Measurements from ENCODE around the gene CPAMD8.

The CPAMD8 gene

GRCh38 chr19:17026706-17027534 is at the start of gene CPAMD8:
Gene CPAMD8 (minus strand): TSS chr19:17026810. CDS start chr19:17026642, 168 bp downstream.
- no peak for DNase-seq (ENCODE audit: low spot score)

- peak; percentile 26 for DNase-seq (ENCODE audit: low spot score)
These were observed 49.4 kb upstream of the CPAMD8 start for GRCh38 chr19:17075864-17076542.

GRCh38 chr19:17075035-17075863 is 48.6 kb upstream of the CPAMD8 start, which contains the start of the genes HAUS8 and MYO9B:
Gene HAUS8 (minus strand): TSS chr19:17075452. CDS start chr19:17075422, 30 bp downstream.
Gene MYO9B (plus strand): TSS chr19:17075777. CDS start chr19:17101718, 25,941 bp downstream.
- DNase-seq (ENCODE audit: low spot score), result peak; percentile 99

DNA sequence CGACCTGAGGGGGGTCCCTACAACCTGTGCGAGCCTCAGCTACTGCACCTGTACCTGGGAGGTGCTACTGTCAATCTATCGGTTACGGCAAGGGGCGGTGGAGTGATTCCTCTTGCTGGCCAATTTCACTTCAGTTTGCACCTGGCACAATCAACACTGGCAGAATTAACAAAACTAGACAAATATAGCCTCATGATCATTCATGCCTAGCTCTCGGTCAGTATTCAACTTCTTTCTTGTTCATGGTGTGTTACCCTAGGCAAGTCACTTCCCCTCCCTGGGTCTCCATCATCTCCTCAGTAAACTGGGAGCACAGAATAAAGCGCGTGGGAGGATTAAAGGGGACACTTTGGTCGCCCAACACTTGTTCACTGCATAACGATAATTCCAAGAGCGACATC is 48.0 kb upstream of the CPAMD8 start:
- peak; percentile 8 for DNase-seq (ENCODE audit: low spot score)

DNA sequence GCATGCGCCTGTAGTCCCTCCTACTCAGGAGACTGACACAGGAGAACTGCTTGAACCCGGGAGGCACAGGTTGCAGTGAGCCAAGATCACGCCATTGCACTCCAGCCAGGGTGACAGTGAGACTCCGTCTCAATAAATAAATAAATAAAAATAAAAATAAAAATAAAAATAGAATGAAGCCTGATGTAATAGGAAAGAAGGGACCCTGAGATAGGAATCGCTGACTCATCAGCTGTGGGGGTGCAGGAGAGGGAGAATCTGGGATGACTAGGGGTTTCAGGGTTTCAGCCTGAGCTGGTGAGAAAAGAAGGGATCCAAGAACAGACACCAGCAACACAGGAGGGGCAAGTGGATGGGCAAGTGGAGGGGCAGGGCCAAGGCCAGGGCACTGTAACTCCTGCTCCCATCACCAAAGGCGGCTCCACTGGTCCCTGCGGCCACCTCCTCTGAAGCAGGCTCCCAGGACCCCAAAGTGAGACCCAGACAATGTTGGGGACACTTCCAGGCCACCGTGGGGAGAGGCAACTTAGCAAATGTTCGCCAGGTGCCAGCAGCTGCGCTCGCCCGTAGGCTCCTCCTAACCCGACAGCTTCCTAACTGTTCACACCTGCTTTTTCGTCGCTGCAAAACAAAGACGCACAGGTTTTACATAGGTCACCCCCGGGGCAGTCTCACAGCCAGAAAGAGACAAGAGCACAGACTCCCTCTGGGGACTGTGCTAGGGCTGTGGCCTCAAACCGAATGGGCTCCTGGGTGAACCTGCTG is 47.4 kb upstream of the CPAMD8 start:
- no peak for DNase-seq (ENCODE audit: low spot score)

DNA sequence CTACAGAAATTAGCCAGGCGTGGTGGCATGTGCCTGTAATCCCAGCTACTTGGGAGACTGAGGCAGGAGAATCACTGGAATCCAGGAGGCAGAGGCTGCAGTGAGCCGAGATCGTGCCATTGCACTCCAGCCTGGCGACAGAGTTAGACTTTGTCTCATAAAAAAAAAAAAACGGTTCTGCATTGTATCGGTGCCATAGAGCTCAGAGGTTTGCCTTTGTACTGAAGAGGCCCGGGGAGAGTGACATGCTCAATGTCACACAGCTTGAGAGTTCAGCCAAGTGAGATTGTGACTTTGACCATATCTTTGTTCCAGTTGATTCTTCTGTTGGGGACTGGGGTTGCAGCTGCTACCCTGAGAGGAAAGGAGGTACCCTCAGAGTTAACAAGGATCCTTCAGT is 44.3 kb upstream of the CPAMD8 start:
- no peak for DNase-seq (ENCODE audit: low spot score)

DNA sequence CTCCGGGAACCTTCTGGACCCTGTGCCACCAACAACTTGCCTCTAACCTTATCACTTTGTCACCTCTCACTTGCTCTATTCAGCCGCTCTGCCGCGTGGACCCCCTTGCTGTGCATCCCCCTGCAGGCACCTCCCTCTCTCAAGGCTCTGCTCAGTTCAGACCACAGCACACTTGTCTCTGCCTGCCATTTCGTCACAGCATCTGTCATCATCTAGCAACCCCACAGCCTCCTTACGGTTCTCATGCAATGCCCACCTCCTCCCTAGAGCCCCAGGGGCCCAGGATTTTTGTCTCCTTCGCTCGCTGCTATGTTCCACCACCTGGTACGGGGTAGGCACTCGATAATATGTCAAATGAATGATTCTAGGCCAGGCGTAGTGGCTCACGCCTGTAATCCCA is 43.8 kb upstream of the CPAMD8 start:
- no peak for DNase-seq (ENCODE audit: low spot score)

GRCh38 chr19:17069193-17069592 is 42.6 kb upstream of the CPAMD8 start:
- no peak for DNase-seq (ENCODE audit: low spot score)

DNA sequence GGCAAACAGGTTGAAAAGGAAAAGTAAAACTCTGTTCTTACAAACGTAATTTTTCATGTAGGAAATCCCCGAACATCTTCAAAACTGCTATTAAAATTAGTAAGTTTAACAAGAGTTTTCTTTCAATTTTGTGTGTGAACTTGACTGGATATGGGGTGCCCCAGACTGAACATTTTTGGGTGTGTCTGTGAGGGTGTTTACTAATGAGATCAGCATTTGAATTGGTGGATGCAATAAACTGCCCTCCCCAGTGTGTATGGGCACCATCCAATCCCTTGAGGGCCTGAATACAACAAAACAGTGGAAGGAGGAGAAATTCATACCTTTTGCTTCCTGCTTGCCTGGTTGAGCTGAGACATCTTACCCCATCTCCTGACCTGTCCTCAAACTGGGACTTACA is 36.8 kb upstream of the CPAMD8 start:
- DNase-seq (ENCODE audit: low spot score), result no peak

- no peak for DNase-seq (ENCODE audit: low spot score)
These were observed 35.1 kb upstream of the CPAMD8 start for GRCh38 chr19:17061691-17062090.

- no peak for DNase-seq (ENCODE audit: low spot score)
These were observed 34.6 kb upstream of the CPAMD8 start for GRCh38 chr19:17061205-17061604.

GRCh38 chr19:17060802-17061201 is 34.2 kb upstream of the CPAMD8 start:
- DNase-seq (ENCODE audit: low spot score), result no peak

DNA sequence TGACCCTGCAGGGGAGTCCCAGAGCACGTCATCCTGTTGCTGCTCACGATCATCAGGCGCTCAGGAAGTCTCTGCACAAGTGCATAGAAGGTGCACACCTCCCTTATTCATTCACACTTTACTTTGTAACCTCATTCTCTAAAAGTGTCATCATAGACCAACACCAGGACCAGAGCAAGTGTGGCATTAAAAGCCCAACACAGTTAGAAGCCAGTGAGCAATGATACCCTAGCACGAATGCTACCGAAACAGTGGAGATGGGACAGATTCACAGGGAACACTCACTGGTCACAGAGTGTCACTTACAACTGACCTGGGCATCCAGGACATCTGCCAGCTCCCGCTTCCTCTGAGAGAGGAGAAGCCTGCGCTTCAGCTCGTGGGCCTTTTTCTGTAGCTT is 31.6 kb upstream of the CPAMD8 start:
- DNase-seq (ENCODE audit: low spot score), result peak; percentile 4

- DNase-seq (ENCODE audit: low spot score), result no peak
These were observed 29.0 kb upstream of the CPAMD8 start for GRCh38 chr19:17055636-17056035.

- no peak for DNase-seq (ENCODE audit: low spot score)
These were observed 28.1 kb upstream of the CPAMD8 start for GRCh38 chr19:17054746-17055145.

- peak; percentile 39 for DNase-seq (ENCODE audit: low spot score)
These were observed 25.8 kb upstream of the CPAMD8 start for GRCh38 chr19:17052439-17052838.

- DNase-seq (ENCODE audit: low spot score), result peak; percentile 20
These were observed 23.2 kb upstream of the CPAMD8 start for GRCh38 chr19:17049711-17050280.

GRCh38 chr19:17048885-17049453 is 22.4 kb upstream of the CPAMD8 start:
- no peak for DNase-seq (ENCODE audit: low spot score)

DNA sequence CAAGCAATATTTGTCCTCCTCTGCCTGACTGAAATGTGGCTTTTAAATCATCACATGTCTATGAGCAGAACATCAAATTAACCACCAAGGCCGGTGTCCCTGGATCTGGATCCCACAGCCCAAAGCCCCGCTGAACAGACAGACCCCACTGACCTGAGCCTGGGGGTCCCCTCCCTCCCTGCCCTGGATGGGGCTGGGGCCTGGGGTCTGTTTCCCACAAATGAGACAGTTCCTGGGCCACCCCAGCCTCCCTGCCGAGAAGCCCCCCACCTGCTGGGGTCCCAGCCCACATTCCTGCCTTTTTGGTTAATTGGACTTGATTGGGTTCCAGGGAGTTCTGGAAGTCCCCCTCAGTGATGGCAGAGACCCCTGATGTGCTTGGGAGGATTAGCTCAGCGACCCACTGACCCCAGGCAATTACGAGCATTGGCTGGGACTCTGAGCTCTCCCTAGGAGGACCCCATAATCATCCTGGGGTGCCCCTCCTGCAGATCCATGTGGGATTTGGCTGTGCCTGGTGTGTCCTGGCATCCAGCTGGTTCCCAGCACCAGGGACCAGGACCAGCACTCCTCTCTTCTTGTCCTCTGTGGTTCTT is 19.4 kb upstream of the CPAMD8 start:
- no peak for DNase-seq (ENCODE audit: low spot score)

GRCh38 chr19:17043744-17044143 is 17.1 kb upstream of the CPAMD8 start:
- no peak for DNase-seq (ENCODE audit: low spot score)

All from kidney tubule cell (primary cell).